Right hindlimb (tissue), 1 donor: Measurements from ENCODE around the gene CCDC81.
"Not testable (repeated sequence)": the region's sequence is repeated elsewhere in the genome, so short reads cannot be mapped to it uniquely, and the experiment has no call there.

Source experiments
- DNase-seq: peaks from one replicate; pipeline ENCODE4 v3.0.0-alpha.2; 2018

CCDC81 gene

DNA sequence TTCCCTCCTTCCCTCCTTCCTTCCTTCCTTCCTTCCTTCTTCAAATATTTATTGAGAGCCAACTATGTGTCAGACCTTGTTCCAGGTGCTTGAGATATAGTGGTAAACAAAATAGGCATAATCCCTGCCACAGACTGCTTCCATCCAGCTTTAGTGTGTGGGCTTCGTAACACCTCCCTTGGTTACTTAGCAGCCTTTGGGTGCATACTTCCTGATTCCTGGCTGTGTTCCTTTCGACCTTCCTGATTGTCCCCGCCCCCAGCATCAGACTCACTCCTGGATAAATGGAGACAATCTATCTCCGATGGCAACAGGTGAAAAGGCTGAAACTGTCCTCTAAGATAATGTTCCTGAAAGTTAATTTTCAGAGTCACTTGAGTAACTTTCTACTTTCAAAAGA, 13.5 kb downstream of the CCDC81 start:
- no peak for DNase-seq

DNA sequence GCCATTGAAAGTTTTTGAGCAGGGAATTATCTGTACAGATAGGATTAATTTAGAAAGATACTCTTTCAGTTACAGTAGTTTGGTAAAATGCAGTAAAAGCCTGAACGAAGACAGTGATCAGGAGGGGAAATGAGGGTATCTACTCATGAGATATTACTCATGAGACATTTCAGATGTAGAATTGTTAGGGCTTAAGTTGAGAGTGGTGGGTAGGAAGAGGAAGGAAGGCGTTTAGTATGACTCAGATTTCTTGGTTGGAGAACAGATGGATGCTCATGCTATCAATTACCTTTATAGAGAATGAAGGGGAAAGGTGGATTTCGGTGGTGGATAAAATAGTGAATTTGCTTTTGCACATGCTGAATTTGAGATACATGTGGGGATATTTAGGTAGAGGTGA, 15.8 kb downstream of the CCDC81 start:
- DNase-seq: no peak

DNA sequence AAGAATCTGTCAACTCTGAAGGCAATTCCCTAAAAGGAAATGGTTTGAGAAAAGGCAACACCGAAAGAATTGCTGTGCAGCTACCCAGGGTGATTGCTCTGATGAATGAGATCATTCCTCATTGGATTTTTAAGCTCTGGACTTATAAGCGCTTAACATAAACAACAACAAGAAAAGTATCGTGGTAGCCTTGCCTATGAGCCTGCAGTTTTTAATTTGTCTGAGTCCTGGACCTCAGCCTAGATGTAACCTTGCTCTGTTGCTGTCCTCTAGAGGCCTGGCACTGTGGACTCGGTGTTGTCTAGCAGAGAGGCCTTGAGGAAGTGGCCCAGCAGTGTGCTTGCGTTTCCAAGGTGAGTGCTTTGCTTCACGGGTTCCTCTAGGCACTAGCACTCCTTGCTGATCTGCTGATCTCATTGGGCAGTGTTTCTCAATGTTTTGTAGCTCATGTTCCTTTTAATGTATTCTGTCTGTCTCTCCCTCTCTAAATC, 20.4 kb downstream of the CCDC81 start:
- DNase-seq: no peak

DNA sequence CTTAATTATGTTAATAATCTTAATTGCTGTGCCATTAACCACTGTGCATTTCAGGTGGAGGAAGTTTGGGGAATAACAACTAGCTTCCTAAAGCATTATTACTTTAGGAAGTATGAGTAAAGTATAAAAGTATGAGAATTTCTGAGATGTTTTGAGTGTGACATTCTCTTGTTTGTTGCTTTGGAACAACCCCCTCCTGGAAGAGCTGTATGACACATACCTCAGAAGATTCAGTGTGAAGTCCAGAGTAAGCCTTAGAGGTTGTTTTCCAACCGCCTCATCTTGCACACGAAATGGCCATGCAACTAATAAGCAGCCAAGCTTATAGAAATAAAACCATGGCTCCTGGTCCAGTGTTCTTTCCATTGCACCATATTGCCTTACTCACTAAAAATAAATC, 21.7 kb downstream of the CCDC81 start:
- no peak for DNase-seq

DNA sequence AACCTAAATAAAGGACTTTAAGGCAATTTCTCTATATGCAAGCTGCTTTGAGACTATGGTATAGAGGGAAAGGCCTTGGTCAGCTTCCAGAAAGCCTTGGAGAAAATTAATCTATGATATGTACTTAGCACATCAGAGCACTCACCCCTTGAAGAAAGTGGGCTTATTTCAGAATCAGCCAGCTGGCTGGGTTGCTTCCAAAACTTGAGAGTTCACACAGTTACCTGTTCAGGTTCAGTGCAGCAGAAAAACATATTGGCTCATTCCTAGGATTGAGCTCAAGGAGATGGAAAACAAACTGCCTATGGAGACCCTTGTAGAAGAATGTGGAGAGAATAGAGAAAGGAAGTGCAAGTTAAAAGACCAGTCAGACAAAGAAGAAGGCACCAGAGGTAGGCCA, 22.7 kb downstream of the CCDC81 start:
- DNase-seq: no peak

DNA sequence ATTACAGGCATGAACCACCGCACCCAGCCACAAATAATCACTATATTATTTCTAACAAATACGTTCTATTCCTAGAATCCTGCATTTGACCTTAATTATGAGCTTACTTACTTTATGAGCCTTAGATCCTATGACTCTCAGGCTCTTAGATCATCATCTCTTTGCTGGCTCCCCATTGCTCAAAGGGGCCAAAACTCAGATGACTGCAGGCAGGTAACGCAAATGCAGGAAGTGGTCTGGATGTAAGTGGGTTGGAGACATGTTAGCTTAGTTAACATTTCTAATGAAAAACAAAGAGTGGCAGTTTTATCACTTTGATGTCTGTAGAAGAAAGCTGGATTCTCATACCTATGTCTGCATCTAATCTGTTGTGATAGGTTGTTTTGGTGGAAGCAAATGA, 23.4 kb downstream of the CCDC81 start:
- no peak for DNase-seq

DNA sequence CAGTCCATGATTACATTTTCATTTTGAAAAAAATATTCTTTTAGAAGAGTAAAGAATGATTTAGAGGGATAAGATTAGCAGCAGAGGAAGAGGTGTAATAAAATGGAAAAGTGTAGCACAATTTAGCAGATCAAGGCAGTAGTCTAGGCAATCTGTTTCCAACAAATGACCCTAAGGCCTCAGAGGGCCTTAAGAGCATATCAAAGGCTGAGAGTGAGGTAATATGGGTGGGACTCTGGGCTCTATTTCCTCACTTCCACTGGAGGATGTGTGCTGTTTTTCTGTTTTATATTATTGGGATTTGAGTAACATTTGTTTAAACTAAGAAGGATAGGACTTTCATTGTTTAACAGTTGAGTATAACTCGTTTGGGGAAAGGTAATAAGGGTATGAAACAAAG, 28.8 kb downstream of the CCDC81 start:
- no peak for DNase-seq

DNA sequence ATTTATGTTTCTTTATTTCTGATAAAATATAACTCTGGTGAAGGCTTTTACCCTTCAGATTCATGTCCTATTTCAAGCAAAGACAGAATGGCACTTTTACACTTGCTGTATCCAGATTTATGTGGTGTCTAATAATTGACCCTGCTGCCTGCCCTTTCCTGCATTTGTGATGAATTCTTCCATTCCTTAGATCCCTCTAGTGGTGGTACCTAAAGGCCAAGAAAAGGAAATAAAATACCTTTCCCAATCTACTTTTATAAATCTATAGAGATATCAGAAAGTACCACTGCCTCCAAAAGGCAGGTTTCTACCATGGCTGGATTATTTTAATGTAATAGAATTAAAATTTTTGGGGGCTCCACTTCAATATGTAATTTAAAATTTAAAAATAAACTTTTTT, 34.2 kb downstream of the CCDC81 start:
- DNase-seq: no peak

DNA sequence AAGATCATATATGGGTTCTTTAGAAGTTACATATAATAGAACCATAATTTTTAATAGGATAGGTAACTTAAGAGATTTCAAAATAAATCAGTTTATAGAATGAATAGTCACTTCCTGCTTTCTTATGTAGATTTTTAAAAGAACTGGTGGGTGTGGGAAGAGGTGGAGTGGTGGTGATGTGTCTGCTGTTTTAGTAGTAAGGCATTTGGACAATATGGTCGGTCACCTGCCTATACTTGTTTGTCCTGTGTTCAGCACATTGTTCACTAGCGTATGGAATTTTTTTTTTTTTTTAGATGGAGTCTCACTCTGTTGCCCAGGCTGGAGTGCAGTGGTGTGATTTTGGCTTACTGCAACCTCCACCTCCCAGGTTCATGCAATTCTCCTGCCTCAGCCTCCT, 39.3 kb downstream of the CCDC81 start:
- DNase-seq: no peak

DNA sequence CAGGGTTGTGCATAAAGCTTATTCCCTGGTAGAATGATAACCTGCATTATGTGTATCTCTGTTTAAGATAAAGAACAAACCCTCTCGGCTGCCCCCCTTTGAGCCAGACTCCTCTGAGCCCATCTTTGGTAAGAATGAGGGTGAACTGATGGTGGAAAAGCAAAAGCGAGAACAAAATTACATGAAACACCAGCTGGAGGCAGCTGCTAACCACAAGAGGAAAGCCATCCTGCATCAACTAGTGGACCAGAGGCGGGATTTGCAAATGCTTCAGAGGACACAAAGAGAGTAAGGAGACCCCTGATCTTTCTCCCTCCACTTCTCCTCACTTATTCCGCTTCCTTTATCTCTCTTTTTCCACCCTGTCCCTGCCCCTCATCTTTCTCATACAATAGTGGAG, 40.3 kb downstream of the CCDC81 start:
- no peak for DNase-seq

DNA sequence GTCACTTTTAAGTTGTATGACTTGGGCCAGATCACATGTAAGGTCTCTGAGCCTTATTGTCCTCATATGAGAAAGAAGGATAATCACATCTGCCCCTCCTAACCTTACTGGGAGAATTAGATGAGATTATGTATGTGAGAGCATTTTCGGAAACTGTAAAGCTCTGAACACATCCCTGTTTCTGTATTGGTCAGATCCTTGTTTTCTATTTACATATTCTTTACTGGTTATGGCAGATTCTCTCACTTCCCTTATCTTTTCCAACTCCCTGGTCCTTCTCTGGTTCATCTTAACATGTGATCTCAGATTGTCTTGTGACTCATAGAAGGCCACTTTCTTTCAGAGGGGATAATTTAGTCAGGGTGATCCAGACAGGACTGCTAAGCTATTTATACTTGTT, 41.8 kb downstream of the CCDC81 start:
- no peak for DNase-seq

DNA sequence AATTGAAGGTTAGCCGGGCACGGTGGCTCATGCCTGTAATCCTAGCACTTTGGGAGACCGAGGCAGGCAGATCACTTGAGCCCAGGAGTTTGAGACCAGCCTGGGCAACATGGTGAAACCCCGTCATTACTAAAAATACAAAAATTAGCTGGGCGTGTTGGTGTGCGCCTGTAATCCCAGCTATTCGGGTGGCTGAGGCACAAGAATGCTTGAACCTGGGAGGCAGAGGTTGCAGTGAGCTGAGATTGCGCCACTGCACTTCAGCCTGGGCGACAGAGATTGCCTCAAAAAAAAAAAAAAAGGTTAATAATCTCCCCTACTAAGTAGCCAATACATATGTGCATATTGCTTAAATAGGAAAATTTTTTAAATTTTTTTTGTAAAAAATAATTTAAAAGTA, 42.3 kb downstream of the CCDC81 start:
- DNase-seq: not testable (repeated sequence)

DNA sequence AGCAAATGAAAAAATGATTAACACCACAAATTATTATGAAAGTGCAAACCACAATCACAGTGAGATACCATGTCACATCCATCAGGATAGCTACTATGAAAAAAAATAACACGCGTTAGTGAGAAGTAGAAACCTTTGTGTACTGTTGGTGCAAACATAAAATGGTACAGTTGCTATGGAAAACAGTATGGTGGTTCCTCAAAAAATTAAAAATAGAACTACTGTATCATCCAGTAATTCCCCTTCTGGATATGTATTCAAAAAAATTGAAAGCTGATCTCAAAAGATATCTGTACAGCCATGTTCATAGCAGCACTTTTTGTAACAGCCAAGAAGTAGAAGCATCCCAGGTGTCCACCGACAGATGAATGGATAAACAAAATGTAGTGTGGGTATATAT, 43.4 kb downstream of the CCDC81 start:
- DNase-seq: no peak

DNA sequence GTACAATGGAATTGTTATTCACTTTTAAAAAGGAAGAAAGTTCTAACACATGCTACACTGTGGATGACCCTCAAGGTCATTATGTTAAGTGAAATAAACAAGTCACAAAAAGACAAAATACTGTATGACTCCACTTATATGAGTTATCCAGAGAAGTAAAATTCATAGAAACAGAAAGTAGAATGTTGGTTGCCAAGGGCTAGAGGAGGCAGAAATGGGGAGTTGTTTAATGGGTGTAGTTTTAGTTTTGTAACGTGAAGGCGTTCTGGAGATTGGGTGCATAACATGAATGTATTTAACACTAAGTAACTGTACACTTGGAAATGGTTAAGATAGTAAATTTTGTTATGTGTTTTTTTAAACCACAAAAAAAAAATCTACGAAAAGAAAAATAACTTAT, 43.8 kb downstream of the CCDC81 start:
- DNase-seq: no peak

DNA sequence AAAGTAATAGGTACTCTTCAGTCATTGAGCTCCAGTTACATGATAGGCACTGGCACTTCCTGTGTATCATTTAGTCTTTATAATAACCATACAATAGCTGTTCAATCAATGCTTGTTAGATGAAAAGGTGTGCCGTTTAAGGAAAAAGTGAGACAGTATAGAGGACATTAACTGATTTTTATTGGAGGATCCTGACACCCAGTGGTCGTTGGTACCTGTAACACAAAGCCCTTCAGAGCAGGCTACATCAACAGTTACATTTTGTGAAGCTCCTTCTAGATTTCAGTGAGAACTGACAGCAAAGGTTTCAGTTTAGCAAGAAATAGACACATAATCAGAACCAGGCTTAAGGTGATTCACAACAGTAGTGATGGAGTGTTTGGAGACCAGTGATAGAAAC, 44.2 kb downstream of the CCDC81 start:
- DNase-seq: no peak

DNA sequence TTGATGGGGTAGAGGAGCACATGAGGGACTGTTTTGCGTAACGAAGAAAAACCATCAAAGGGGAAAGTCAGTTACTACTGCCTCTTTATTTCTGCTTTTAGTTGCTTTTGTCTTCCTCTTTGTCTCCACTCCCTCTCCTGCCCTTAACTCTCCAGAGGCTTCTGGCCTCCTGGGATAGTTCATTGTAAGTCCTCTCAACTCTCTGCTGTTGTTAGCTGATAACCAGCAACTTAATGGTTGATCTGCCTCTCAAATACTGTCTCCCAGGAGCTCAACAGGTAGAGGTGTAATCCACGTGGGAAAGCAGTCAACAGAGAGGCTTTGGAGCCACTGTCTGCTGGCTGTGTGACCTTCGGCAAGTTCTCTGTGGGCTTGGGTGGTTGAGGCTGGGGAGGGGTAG, 47.3 kb downstream of the CCDC81 start:
- no peak for DNase-seq

DNA sequence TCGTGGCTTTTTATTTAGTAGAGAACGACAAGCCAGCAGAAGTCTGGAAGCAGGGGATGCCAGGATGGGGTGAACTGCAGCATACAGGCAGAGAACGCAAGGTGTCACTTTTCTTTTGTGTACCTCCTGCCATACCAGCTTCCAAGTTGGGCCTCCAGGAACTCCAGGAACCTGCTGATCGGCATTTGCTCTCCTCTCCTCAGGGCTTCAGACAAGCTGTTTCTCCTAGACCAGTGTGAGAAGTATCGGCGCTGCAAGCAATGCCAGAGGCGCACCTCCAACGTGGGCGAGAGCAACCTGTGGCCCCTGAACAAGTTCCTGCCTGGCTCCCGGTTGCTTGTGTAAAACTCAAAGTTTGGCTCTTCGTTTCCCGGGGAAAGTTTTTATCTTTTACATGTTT, 47.7 kb downstream of the CCDC81 start:
- DNase-seq: no peak

DNA sequence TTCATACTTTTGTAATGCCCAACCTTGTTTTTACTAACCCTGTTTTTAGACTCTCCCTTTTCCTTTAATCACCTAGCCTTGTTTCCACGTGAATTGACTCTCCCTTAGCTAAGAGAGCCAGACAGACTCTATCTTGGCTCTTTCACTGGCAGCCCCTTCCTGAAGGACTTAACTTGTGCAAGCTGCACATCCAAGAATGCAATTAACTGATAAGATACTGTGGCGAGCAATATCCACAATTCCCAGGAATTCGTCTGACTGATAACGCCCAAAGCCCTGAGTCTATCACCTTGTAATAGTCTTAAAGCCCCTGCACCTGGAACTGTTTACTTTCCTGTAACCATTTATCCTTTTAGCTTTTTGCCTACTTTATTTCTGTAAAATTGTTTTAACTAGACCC, 48.8 kb downstream of the CCDC81 start:
- not testable (repeated sequence) for DNase-seq

DNA sequence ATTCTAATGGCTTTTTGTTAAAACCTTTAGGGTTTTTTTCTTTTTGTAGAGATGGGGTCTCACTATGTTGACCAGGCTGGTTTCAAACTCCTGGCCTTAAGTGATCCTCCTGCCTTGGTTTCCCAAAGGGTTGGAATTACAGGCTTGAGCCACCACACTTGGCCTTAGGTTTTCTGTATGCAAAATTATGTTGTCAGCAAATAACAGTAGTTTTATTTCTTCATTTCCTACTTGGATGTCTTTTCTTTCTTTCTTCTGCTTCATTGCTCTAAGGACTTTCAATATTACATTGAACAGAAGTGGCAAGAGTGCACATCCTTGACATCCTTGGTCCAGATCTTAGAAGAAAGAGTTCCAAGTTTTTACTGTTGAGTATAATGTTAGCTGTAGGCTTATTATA, 52.8 kb downstream of the CCDC81 start:
- no peak for DNase-seq

DNA sequence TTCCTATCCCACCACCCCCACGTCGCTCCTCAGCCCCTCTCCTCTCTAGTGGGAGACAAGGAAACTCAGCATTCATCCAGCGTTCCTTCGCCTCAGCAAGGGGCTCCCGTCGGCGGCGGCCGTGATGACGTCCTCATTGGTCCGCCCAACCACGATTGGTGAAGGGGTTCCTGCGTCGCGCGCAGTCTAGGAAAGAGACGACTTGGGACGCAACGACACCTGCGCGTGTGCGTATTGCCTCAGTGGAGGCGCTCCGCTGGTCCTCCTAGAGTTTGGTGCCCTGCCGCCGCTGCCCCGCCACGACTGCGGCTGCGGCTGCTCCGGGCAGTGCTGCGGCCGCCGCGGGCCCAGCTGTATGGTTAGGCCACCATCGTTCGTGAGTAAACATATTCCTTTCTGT, 56.6 kb downstream of the CCDC81 start:
- no peak for DNase-seq

DNA sequence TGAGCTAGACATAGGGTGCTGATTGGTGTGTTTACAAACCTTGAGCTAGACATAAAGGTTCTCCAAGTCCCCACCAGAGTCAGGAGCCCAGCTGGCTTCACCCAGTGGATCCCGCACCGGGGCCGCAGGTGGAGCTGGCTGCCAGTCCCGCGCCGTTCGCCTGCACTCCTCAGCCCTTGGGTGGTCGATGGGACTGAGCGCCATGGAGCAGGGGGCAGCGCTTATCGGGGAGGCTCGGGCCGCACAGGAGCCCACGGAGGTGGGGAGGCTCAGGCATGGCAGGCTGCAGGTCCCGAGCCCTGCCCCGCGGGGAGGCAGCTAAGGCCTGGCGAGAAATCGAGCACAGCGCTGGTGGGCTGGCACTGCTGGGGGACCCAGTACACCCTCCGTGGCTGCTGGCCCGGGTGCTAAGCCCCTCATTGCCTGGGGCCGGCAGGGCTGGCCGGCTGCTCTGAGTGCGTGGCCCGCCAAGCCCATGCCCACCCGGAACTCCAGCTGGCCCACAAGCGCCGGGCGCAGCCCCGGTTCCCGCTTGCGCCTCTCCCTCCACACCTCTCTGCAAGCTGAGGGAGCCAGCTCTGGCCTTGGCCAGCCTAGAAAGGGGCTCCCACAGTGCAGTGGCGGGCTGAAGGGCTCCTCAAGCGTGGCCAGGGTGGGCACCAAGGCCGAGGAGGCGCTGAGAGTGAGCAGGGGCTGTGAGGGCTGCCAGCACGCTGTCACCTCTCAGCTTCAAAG, 58.8 kb downstream of the CCDC81 start:
- DNase-seq: not testable (repeated sequence)

DNA sequence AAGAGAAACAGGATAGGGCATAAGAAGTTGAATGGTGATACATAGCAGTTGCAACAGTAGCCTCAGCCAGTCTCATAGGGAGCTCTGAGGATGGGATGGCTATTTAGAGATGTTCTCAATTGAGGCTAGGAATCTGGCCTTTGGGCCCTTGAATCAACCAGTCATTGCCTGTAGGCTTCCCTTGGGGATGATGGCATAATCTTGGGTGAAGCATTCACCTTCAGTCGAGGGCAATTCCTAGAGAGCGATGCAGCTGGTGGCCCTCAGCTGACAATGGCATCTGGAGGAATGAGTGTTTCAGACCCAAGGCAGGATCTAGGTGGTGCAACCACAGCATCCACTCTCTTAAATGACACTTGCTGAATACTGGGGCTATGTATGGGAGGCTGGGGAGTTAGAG, 61.0 kb downstream of the CCDC81 start:
- DNase-seq: no peak

DNA sequence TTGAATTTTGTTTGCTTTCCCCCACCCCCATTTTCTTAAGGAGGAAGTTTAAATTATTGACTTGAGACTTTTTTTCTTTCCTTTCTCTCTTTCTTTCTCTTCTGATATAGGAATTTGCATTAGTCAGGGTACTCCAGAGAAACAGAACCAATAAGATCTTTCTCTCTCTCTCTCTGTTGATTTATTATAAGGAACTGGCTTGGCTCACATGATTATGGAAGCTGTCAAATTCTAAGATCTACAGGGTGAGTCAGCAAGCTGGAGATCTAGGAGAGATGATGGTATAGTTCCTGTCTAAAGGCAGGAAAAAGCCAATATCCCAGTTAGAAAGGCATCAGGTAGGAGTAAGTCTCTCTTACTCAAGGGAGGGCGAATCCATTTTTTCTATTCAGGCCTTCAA, 64.0 kb downstream of the CCDC81 start:
- DNase-seq: no peak

DNA sequence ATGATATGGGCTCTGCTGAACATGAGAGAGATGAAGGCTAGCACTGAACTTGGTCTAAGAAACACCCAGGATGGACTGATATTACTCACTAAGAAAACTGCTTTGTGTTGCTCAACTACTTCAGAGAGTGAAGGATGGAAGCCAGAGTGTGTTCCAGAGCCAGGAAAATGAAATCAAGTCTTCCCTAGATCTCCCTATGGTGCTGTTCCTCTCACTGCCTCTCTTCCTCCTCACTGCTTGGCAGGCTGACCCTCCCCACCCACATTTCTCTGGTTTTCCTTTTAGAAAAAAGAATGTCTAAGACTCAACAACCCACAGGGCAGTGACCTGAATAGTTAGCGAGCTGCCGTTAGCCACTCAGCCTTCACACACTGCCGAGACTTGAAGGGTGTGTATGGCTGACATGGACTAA, 65.6 kb downstream of the CCDC81 start:
- peak; percentile 72 for DNase-seq

DNA sequence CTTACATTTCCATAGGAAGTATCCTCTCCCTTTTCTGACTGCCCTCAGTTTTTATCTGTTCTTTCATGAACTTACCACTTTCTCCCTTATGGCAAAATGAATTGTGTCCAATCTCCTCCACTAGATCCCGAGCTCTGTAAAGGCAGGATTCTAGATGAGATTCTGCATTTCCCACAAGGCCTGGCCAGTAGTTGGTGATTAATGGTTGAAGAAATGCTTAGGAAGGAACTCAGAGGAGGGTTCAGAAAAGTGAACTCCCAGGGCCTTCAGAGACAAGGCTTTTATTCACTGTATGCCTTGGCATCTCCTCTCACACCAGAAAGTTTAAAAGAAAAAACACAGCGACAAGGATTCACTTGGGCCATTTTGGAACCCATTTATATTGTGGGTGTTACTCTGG, 66.2 kb downstream of the CCDC81 start:
- no peak for DNase-seq
